Measurements from ENCODE around the gene WNT3A.

GRCh38 chr1:228082214-228082917 lies 75.6 kb downstream of the WNT3A start, which contains the start of gene ARF1:
- TF ChIP-seq CTCF (IDR thresholded peaks at IDR 0.05): peak in 1 of 3 experiments; percentile 7
- peak; percentile 43 to 87 for TF ChIP-seq POLR2AphosphoS5 (IDR thresholded peaks at IDR 0.05; ENCODE audit: insufficient read depth in 1 of 2, low read depth in 1 of 2)

Measured in vagina (tissue), 2 donors.